Uterus (tissue), 4 donors: ENCODE data around the gene BST1. TPM values are rescaled to one million over a fixed set of nuclear protein-coding genes. Genes with fewer than 3 reads are reported as not detected.
"Not testable (repeated sequence)": the region's sequence is repeated elsewhere in the genome, so short reads cannot be mapped to it uniquely, and the experiment has no call there.

Source experiments
- DNase-seq, 2 donors: peaks; one replicate each; pipeline ENCODE4 v3.0.0-alpha.2; 2019 to 2020
- H3K27ac ChIP-seq, 2 donors: fragments of 200-600 bp; sonication (generic); 1 replicate in 1 of 2; 2 replicates in 1 of 2; pipeline ENCODE4 v1.5.1; 2016 to 2018
- H3K27me3 ChIP-seq, 2 donors: fragments of 200-600 bp; sonication (generic); one replicate each; pipeline ENCODE4 v1.5.1; 2018 to 2019; ENCODE audit warnings: control low read depth in 1 of 2
- H3K36me3 ChIP-seq, 2 donors: fragments of 200-600 bp; sonication (generic); one replicate each; pipeline ENCODE4 v1.5.1; 2019; ENCODE audit warnings: control low read depth in 1 of 2
- H3K4me1 ChIP-seq, 2 donors: fragments of 200-600 bp; sonication (generic); one replicate each; pipeline ENCODE4 v1.5.1; 2018 to 2019; ENCODE audit warnings: control low read depth in 1 of 2
- H3K4me3 ChIP-seq, 2 donors: fragments of 200-600 bp; sonication (generic); 1 replicate in 1 of 2; 2 replicates in 1 of 2; pipeline ENCODE4 v1.5.1; 2018 to 2019; ENCODE audit warnings: mild to moderate bottlenecking in 1 of 2
- H3K9me3 ChIP-seq, 2 donors: fragments of 200-600 bp; sonication (generic); one replicate each; pipeline ENCODE4 v1.5.1; 2019; ENCODE audit warnings: control low read depth in 1 of 2
- CTCF ChIP-seq, 4 experiments: fragments of 200-600 bp in 2 of 4; fragments of 450-650 bp in 2 of 4; sonication (generic) in 2 of 4; IDR thresholded peaks; one replicate each; pipeline ENCODE4 v1.5.1; 2016 to 2019; ENCODE audit warnings: antibody characterized with exemption in 4 of 4, mild to moderate bottlenecking in 2 of 4, moderate library complexity in 1 of 4
- POLR2A ChIP-seq, 2 donors: fragments of 450-650 bp; IDR thresholded peaks; one replicate each; pipeline ENCODE4 v1.6.1; 2016; ENCODE audit warnings: antibody characterized with exemption in 2 of 2, mild to moderate bottlenecking in 1 of 2, moderate library complexity in 1 of 2
- intact Hi-C: fragments of 100-400 bp; cut with DNase I; formaldehyde crosslinking; loops from one replicate; pipeline ENCODE4 v1.15.1; 2023; ENCODE audit warnings: low total_unique reads
- total RNA-seq, 4 donors: library from RNA; depleted of rRNA in 3 of 4; stranded (reverse); fragments of >200 nt in 3 of 4; gene quantifications; one replicate each; pipeline versions ENCODE4 v1.1.0 to v1.2.4, GENCODE V29; 2014 to 2023
- donor health status: DM: yes; HTN: yes; CAD: no.

BST1 gene
- total RNA-seq, 4 donors from 2014 or later = 1.5 to 11.4 (median 7.7) TPM; not detected in 1

GRCh38 chr4:15729910-15730533 is 27.2 kb downstream of the BST1 start:
- peak in 1 of 2 donors; percentile 21 for DNase-seq
- H3K27ac ChIP-seq = no peak overlapping the region

DNA sequence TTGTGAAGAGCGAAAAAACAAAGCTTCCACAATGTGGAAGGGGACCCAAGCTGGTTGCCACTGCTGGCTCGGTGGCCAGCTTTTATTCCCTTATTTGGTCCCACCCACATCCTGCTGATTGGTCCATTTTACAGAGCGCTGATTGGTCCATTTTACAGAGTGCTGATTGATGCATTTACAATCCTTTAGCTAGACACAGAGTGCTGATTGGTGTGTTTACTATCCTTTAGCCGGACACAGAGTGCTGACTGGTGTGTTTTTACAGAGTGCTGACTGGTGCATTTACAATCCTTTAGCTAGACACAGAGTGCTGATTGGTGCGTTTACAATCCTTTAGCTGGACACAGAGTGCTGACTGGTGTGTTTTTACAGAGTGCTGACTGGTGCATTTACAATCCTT is 30.2 kb downstream of the BST1 start:
- H3K4me3 ChIP-seq, DNase-seq, H3K4me1 ChIP-seq, intact Hi-C loops, H3K36me3 ChIP-seq, H3K27me3 ChIP-seq, H3K9me3 ChIP-seq, H3K27ac ChIP-seq: not testable (repeated sequence)

More at GRCh38 chr4:15729910-15730533, 27.2 kb downstream of the BST1 start:
- intact Hi-C loops = no loop called here
- Histone ChIP-seq H3K4me3 (no peak overlapping the region), H3K9me3 (no peaks in the 10 kb centered on the region), H3K27me3 (no peaks in the 10 kb centered on the region), H3K4me1 (no peaks in the 10 kb centered on the region), H3K36me3 (no peaks in the 10 kb centered on the region)
- peak; percentile 63 to 75 (median 70) for TF ChIP-seq CTCF (IDR thresholded peaks at IDR 0.05)
- TF ChIP-seq POLR2A (IDR thresholded peaks at IDR 0.05) = no peak

DNA sequence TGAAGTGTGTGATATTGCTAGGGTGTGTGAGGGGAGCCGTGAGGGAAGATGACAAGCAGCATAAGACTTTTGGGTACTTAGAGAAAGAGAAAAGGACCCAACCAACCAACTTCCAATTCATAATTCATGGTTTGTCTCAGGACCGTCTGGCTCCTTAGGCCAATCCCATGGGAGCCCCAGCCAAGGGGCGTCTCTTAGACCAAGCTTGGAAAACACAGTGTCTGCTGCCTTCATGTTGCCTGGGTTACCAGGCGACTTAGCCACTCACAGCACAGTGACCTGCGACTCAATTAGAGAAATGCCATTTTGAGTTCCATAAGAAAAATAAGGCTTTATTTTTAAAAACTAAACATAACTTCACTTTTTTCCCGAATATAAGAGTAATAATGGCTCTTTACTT is 32.7 kb downstream of the BST1 start:
- H3K27me3 ChIP-seq = no peaks in the 10 kb centered on the region
- no peaks in the 10 kb centered on the region for H3K36me3 ChIP-seq
- H3K4me1 ChIP-seq = no peaks in the 10 kb centered on the region
- no peak for DNase-seq
- no peak for TF ChIP-seq POLR2A (IDR thresholded peaks at IDR 0.05)
- TF ChIP-seq CTCF (IDR thresholded peaks at IDR 0.05) = no peak
- H3K9me3 ChIP-seq = no peaks in the 10 kb centered on the region
- no peak overlapping the region for H3K4me3 ChIP-seq
- intact Hi-C loops = no loop called here
- no peak overlapping the region for H3K27ac ChIP-seq

GRCh38 chr4:15736514-15737050 is 33.7 kb downstream of the BST1 start:
- intact Hi-C loops = no loop called here

DNA sequence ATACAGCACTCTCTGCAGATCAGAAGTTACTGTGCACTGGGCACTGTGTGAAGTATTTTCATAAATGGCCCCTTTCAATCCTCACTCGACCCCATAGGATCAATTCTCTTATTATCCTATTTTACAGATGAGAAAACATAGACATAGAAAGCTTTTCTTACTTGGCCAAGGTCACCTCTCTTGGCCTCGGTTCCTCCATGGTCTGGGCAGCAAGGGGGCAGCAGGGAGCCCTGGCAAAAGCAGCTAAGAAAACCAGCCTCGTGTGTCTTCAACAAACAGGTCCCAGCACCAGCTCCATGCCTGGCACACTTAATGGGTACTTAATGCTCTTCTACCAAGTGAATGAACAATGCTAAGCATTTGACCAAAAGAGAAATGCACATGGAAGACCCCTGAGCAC is 34.4 kb downstream of the BST1 start:
- no peaks in the 10 kb centered on the region for H3K9me3 ChIP-seq
- TF ChIP-seq POLR2A (IDR thresholded peaks at IDR 0.05) (no peak), CTCF (IDR thresholded peaks at IDR 0.05) (no peak)
- intact Hi-C loops = no loop called here
- no peaks in the 10 kb centered on the region for H3K27me3 ChIP-seq
- DNase-seq = no peak
- H3K27ac ChIP-seq = no peak overlapping the region
- no peaks in the 10 kb centered on the region for H3K36me3 ChIP-seq
- no peaks in the 10 kb centered on the region for H3K4me1 ChIP-seq
- H3K4me3 ChIP-seq = no peak overlapping the region

More at GRCh38 chr4:15736514-15737050, 33.7 kb downstream of the BST1 start:
- no peaks in the 10 kb centered on the region for H3K9me3 ChIP-seq
- TF ChIP-seq POLR2A (IDR thresholded peaks at IDR 0.05) = no peak
- no peak for TF ChIP-seq CTCF (IDR thresholded peaks at IDR 0.05)
- H3K4me1 ChIP-seq = no peaks in the 10 kb centered on the region
- H3K27me3 ChIP-seq = no peaks in the 10 kb centered on the region
- no peak overlapping the region for H3K27ac ChIP-seq
- H3K36me3 ChIP-seq = no peaks in the 10 kb centered on the region
- no peak for DNase-seq
- no peak overlapping the region for H3K4me3 ChIP-seq
